ENCODE results near the gene TBC1D22A.

Gene TBC1D22A

GRCh38 chr22:47020166-47020565 lies 257.7 kb downstream of the TBC1D22A start:
- no peak for DNase-seq

GRCh38 chr22:47021371-47022074 lies 259.1 kb downstream of the TBC1D22A start:
- DNase-seq = no peak

GRCh38 chr22:47022075-47022473 lies 259.6 kb downstream of the TBC1D22A start:
- no peak for DNase-seq

- no peak for DNase-seq
Observed at GRCh38 chr22:47022475-47022874, 260.0 kb downstream of the TBC1D22A start.

- DNase-seq = no peak
Observed at GRCh38 chr22:47023871-47024270, 261.4 kb downstream of the TBC1D22A start.

- DNase-seq = no peak
Observed at GRCh38 chr22:47027766-47028165, 265.3 kb downstream of the TBC1D22A start.

- no peak for DNase-seq
Observed at GRCh38 chr22:47029244-47030074, 267.0 kb downstream of the TBC1D22A start.

- DNase-seq = no peak
Observed at GRCh38 chr22:47030143-47030661, 267.8 kb downstream of the TBC1D22A start.

GRCh38 chr22:47030881-47031627 lies 268.6 kb downstream of the TBC1D22A start:
- DNase-seq = no peak

GRCh38 chr22:47031628-47031915 lies 269.1 kb downstream of the TBC1D22A start:
- DNase-seq = no peak

GRCh38 chr22:47032091-47032943 lies 269.9 kb downstream of the TBC1D22A start:
- DNase-seq = no peak

- DNase-seq = no peak
Observed at GRCh38 chr22:47032956-47033647, 270.7 kb downstream of the TBC1D22A start.

GRCh38 chr22:47033648-47034000 lies 271.2 kb downstream of the TBC1D22A start:
- DNase-seq = no peak

GRCh38 chr22:47034076-47034808 lies 271.8 kb downstream of the TBC1D22A start:
- no peak for DNase-seq

- no peak for DNase-seq
Observed at GRCh38 chr22:47034905-47035419, 272.5 kb downstream of the TBC1D22A start.

GRCh38 chr22:47035425-47035881 lies 273.0 kb downstream of the TBC1D22A start:
- DNase-seq = no peak

- no peak for DNase-seq
Observed at GRCh38 chr22:47036352-47036751, 273.9 kb downstream of the TBC1D22A start.

- no peak for DNase-seq
Observed at GRCh38 chr22:47036936-47037485, 274.6 kb downstream of the TBC1D22A start.

- DNase-seq = no peak
Observed at GRCh38 chr22:47038206-47038835, 275.9 kb downstream of the TBC1D22A start.

- DNase-seq = no peak
Observed at GRCh38 chr22:47039356-47039755, 276.9 kb downstream of the TBC1D22A start.

Data from NK-92 treated with Interleukin-12 subunit alpha and Interleukin-12 subunit beta, amount 100 ng/mL, for 24 hours (cell line).